Stimulated activated naive CD8-positive, alpha-beta T cell treated with anti-CD3 and anti-CD28 coated beads, Interleukin-15, amount 100 ng/mL, for 72 hours (primary cell): Measurements from ENCODE around the gene ATP2C2.

ENCODE experiments used
- ATAC-seq: fragments of 150-1000 bp; cut with Tn5 transposase; 2 replicates; pipeline ENCODE4 v1.10.0; 2021; ENCODE audit warnings: mild to moderate bottlenecking, moderate library complexity
- DNase-seq, 2 donors: peaks; one replicate each; pipeline ENCODE4 v3.0.0; 2021 to 2022
- H3K27ac Mint-ChIP-seq, 2 donors: one replicate each; pipeline ENCODE4 v1.8.0; 2022; ENCODE audit warnings: mild to moderate bottlenecking in 2 of 2, mixed read lengths in 2 of 2, moderate library complexity in 2 of 2
- H3K27me3 Mint-ChIP-seq: one replicate; pipeline ENCODE4 v1.8.0; 2022; ENCODE audit warnings: mixed read lengths
- H3K4me1 Mint-ChIP-seq: one replicate; pipeline ENCODE4 v1.8.0; 2022; ENCODE audit warnings: mild to moderate bottlenecking, mixed read lengths
- H3K4me3 Mint-ChIP-seq, 2 donors: one replicate each; pipeline ENCODE4 v1.8.0; 2022; ENCODE audit warnings: mild to moderate bottlenecking in 2 of 2, mixed read lengths in 2 of 2, moderate library complexity in 1 of 2
- H3K9me3 Mint-ChIP-seq, 2 donors: one replicate each; pipeline ENCODE4 v1.8.0; 2022; ENCODE audit warnings: mixed read lengths in 2 of 2

The ATP2C2 gene

GRCh38 chr16:84368308-84368996, at the start of gene ATP2C2:
ATP2C2 (plus strand) TSS chr16:84368538; CDS start chr16:84368616, 78 bp downstream.
- no peak for ATAC-seq
- Mint-ChIP-seq H3K27ac (peak within 1 kb of the TSS in 1 of 2 donors; percentile 41), H3K4me3 (peak within 1 kb of the TSS; percentile 12 to 54), H3K27me3 (peaks cover 69% of the 10 kb centered on the region), H3K4me1 (peaks cover 25% of the 10 kb centered on the region), H3K9me3 (no peaks in the 10 kb centered on the region)
- DNase-seq = no peak

GRCh38 chr16:84319146-84319760, 49.1 kb upstream of the ATP2C2 start:
- Mint-ChIP-seq H3K9me3 (peaks cover 12 to 18% of the 10 kb centered on the region in 2 donors), H3K27me3 (peaks cover 15% of the 10 kb centered on the region), H3K4me1 (no peaks in the 10 kb centered on the region), H3K27ac (no peak overlapping the region), H3K4me3 (no peak overlapping the region)
- DNase-seq (no peak), ATAC-seq (no peak)

GRCh38 chr16:84320511-84320910, 47.8 kb upstream of the ATP2C2 start:
- Mint-ChIP-seq H3K4me1 (no peaks in the 10 kb centered on the region), H3K9me3 (peaks cover 12 to 18% of the 10 kb centered on the region in 2 donors), H3K27me3 (peaks cover 5% of the 10 kb centered on the region), H3K27ac (no peak overlapping the region), H3K4me3 (no peak overlapping the region)
- DNase-seq = no peak
- no peak for ATAC-seq

- ATAC-seq (no peak), DNase-seq (no peak)
- H3K27ac Mint-ChIP-seq = no peak overlapping the region
- H3K27me3 Mint-ChIP-seq = no peaks in the 10 kb centered on the region
- H3K4me1 Mint-ChIP-seq = no peaks in the 10 kb centered on the region
- H3K9me3 Mint-ChIP-seq = peaks cover 12 to 18% of the 10 kb centered on the region in 2 donors
- H3K4me3 Mint-ChIP-seq = no peak overlapping the region
Measured at GRCh38 chr16:84321932-84322331, 46.4 kb upstream of the ATP2C2 start.

- ATAC-seq (no peak), DNase-seq (no peak)
- Mint-ChIP-seq H3K9me3 (peaks cover 8 to 14% of the 10 kb centered on the region in 2 donors), H3K27ac (no peak overlapping the region), H3K4me1 (no peaks in the 10 kb centered on the region), H3K27me3 (peaks cover 3% of the 10 kb centered on the region), H3K4me3 (no peak overlapping the region)
Measured at GRCh38 chr16:84322749-84323148, 45.6 kb upstream of the ATP2C2 start.

GRCh38 chr16:84323606-84324005, 44.7 kb upstream of the ATP2C2 start:
- peaks cover 5% of the 10 kb centered on the region in 2 donors for H3K9me3 Mint-ChIP-seq
- ATAC-seq (no peak), DNase-seq (no peak)
- H3K27me3 Mint-ChIP-seq = peaks cover 8% of the 10 kb centered on the region
- H3K27ac Mint-ChIP-seq = no peak overlapping the region
- no peak overlapping the region for H3K4me3 Mint-ChIP-seq
- no peaks in the 10 kb centered on the region for H3K4me1 Mint-ChIP-seq

- Mint-ChIP-seq H3K4me1 (no peaks in the 10 kb centered on the region), H3K27me3 (peaks cover 8% of the 10 kb centered on the region), H3K4me3 (no peak overlapping the region), H3K27ac (no peak overlapping the region), H3K9me3 (no peaks in the 10 kb centered on the region)
- DNase-seq (no peak), ATAC-seq (no peak)
Measured at GRCh38 chr16:84324434-84325262, 43.7 kb upstream of the ATP2C2 start.

- Mint-ChIP-seq H3K27ac (no peak overlapping the region), H3K4me1 (no peaks in the 10 kb centered on the region), H3K9me3 (no peaks in the 10 kb centered on the region), H3K4me3 (no peak overlapping the region), H3K27me3 (peaks cover 8% of the 10 kb centered on the region)
- no peak for DNase-seq
- ATAC-seq = no peak
Measured at GRCh38 chr16:84326545-84326944, 41.8 kb upstream of the ATP2C2 start.

- Mint-ChIP-seq H3K27me3 (peaks cover 8% of the 10 kb centered on the region), H3K27ac (no peak overlapping the region), H3K9me3 (no peaks in the 10 kb centered on the region), H3K4me1 (no peaks in the 10 kb centered on the region), H3K4me3 (no peak overlapping the region)
- DNase-seq (no peak), ATAC-seq (no peak)
Measured at GRCh38 chr16:84327926-84328505, 40.3 kb upstream of the ATP2C2 start.

- Mint-ChIP-seq H3K4me1 (no peaks in the 10 kb centered on the region), H3K4me3 (no peak overlapping the region)
Measured at GRCh38 chr16:84329016-84329415, 39.3 kb upstream of the ATP2C2 start.

GRCh38 chr16:84329843-84330684, 38.3 kb upstream of the ATP2C2 start:
- no peaks in the 10 kb centered on the region for H3K4me1 Mint-ChIP-seq
- H3K27ac Mint-ChIP-seq = peak overlapping the region in 1 of 2 donors; percentile 72
- DNase-seq (no peak), ATAC-seq (no peak)
- peaks cover 0 to 6% of the 10 kb centered on the region in 2 donors for H3K9me3 Mint-ChIP-seq
- H3K4me3 Mint-ChIP-seq = no peak overlapping the region
- peaks cover 8% of the 10 kb centered on the region for H3K27me3 Mint-ChIP-seq

More at GRCh38 chr16:84329016-84329415, 39.3 kb upstream of the ATP2C2 start:
- H3K27ac Mint-ChIP-seq = peak overlapping the region in 1 of 2 donors; percentile 37
- H3K9me3 Mint-ChIP-seq = no peaks in the 10 kb centered on the region
- DNase-seq (no peak), ATAC-seq (no peak)
- peaks cover 8% of the 10 kb centered on the region for H3K27me3 Mint-ChIP-seq

GRCh38 chr16:84330685-84331050, 37.7 kb upstream of the ATP2C2 start:
- Mint-ChIP-seq H3K9me3 (peaks cover 0 to 12% of the 10 kb centered on the region in 2 donors), H3K4me3 (no peak overlapping the region), H3K27ac (peak overlapping the region in 1 of 2 donors; percentile 72), H3K27me3 (peaks cover 8% of the 10 kb centered on the region), H3K4me1 (no peaks in the 10 kb centered on the region)
- no peak for DNase-seq
- no peak for ATAC-seq

- Mint-ChIP-seq H3K9me3 (peaks cover 0 to 21% of the 10 kb centered on the region in 2 donors), H3K27me3 (peaks cover 8% of the 10 kb centered on the region), H3K27ac (no peak overlapping the region), H3K4me3 (no peak overlapping the region), H3K4me1 (no peaks in the 10 kb centered on the region)
- ATAC-seq = no peak
- no peak for DNase-seq
Measured at GRCh38 chr16:84331998-84332780, 36.1 kb upstream of the ATP2C2 start.

- H3K4me1 Mint-ChIP-seq = no peaks in the 10 kb centered on the region
- DNase-seq (no peak), ATAC-seq (no peak)
- no peak overlapping the region for H3K4me3 Mint-ChIP-seq
- no peak overlapping the region for H3K27ac Mint-ChIP-seq
- peaks cover 0 to 24% of the 10 kb centered on the region in 2 donors for H3K9me3 Mint-ChIP-seq
- peaks cover under 1% of the 10 kb centered on the region for H3K27me3 Mint-ChIP-seq
Measured at GRCh38 chr16:84332975-84333684, 35.2 kb upstream of the ATP2C2 start.
